GM19455 (cell line): ENCODE measurements around the gene CSHL1.

Experiments used
- ATAC-seq: cut with Tn5 transposase; IDR thresholded peaks from one replicate; pipeline ENCODE4 v1.9.1; 2021; ENCODE audit not compliant: unreplicated experiment

The CSHL1 gene

DNA sequence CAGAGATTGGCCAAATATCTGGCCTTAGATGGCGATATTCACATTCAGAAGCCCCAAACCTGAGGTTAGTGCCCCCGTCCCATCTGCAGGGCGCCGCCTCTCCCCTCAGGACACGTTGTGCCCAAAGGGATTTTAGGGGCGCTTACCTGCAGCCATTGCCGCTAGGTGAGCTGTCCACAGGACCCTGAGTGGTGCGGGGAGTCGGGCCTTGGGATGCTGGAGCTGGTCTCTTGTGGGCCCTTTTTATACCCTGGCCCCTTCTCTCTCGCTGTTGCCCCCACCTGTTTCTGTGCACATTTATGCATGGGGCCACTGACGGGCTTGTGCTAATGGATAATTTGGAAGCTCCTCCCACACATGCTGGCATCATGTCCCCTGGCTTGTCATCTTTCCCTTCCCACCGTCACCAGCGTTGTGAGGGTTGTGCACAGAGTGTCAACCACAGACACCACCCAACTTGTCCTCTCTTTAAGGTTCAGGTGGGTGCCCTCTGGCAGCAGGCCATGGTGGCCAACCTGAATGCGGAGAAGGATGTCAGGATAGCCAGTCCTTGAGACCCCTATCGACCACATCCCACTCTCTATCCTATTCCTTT, at the start of gene CSHL1:
Gene CSHL1, minus strand, starts transcription at position 218 of the 595 bp plus-strand sequence. Its CDS starts 62 bp downstream, at position 156.
- no peak for ATAC-seq

DNA sequence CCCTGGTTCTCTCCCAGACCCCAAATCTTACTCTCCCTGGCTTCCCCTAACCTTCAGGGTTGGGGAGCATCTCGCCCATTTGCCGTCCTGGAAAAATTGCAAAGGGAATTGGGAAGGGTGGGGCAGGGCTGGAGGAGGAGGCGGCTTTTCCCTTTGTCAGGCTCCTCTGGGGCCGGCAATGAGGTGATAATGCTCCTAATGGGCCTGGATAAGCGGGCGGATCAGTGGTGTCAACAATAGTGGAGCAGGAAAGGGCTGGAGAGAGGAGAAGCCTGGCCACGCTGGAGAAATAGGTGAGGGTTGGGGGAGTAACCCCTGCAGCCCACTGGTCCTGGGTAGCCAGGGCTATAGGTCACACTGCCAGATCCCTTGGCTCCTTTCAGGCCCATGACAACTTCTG, 49.4 kb upstream of the CSHL1 start:
- no peak for ATAC-seq

DNA sequence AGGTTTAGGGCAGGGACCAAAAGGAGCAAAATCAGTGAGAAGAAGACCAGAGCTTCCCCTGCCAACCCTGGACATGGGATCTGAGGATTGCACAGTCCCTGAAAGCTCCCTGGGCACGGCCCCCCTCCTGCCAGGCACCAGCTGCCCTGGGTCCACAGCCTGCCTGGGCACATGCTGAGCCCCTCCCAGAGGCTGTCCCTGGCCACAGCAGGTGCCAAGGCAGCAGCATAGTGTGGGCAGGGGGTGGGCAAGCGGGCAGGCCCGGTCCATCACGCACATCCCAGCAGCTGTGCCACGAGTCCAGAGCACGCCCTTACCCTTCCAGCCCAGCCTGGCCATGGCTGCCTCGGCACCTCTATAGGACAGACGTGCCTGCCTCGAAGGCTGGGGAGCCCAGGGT, 48.9 kb upstream of the CSHL1 start:
- no peak for ATAC-seq

DNA sequence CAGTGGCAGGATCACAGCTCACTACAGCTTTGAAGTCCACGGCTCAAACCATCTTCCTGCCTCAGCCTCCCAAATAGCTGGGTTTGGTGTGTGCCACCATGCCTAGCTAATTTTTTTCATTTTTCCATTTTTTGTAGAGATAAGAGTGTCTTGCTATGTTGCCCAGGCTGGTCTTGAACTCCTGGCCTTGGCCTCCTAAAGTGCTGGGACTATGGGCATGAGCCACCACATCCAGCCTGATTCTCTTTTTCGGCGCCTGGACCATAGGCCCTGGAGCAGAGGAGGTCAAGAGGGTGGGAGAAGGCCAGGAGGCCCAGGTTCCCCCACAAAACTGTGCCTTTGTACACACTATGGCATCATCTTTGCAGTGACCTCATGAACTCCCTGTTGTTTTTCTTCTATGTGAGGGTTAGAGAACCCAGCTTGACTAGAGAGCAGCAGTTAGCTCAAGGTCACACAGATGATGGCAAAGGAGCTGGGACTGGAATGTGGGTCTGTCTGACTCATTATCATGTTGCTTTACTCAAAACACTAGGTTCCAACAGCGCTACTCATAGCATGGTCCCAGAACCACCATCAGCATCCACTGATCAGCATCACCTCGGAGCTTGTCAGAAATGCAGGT, 45.4 kb upstream of the CSHL1 start:
- no peak for ATAC-seq

DNA sequence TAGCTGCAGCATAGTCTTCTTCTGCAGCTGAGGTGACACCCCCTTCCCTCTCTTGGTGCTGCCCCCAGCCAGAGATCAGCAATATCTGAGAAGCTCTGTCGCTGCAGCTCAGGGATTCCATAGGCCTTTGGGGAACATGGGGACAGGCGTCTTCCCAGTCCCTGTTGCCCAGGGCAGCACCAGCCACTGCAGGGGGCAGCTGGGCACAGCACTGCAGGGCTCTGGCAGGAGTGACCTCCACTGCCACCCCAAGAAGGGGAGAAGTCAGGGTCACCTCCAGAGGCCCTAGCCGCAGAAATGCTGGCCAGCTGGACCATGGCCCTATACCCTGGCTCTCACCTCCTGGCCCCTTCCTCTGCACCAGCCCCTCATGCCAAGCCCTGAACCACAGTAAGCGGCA, 44.7 kb upstream of the CSHL1 start:
- ATAC-seq, result no peak

DNA sequence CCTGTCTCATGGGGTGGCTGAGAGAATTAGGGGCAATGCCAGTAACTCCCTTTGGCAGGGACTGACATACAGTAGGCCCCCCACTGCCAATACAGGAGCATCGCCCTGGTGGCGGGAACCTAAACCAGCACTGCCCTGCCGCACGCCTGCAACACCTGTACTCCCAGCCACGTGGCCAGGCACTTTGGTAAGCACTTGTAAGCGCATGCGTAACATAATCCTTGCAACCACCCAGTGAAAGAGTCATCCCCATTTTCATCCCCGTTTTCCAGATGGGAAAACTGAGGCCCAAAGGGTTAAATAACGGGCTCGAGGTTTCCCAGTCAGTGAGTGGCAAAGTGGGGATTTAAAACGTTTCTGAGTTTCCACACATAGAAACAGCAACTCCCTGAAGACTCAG, 44.2 kb upstream of the CSHL1 start:
- no peak for ATAC-seq

DNA sequence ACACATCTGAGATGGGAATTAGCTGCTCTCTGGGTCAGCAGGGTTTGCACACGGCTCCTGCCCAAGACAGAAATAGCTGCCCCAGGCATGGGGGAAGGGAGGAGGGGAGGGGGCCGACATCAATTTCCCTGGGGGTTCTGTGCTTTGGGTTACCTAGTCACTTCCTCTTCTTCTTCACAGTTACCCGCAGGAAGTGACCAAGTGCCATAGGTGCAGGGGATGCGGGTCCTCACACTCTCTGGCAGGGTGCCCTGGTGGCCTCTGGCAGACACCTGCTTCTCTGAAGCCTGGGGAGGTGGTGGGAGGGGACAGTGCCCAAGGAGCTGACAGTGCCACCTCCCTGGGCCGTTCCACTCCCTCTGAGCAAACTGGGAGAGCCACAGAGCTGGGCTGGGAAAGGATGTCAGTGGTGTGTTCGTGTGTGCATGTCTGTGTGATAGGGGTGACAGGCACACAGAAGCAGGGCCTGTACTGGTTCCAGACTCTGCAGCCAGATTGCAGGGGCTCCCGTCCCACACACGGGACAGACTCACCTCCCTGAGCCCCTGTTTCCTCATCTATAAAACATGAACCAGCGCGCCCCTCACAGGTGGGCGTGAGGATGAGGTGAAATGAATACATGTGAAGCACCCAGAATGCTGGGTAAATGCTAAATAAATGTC, 43.5 kb upstream of the CSHL1 start:
- ATAC-seq, result no peak

DNA sequence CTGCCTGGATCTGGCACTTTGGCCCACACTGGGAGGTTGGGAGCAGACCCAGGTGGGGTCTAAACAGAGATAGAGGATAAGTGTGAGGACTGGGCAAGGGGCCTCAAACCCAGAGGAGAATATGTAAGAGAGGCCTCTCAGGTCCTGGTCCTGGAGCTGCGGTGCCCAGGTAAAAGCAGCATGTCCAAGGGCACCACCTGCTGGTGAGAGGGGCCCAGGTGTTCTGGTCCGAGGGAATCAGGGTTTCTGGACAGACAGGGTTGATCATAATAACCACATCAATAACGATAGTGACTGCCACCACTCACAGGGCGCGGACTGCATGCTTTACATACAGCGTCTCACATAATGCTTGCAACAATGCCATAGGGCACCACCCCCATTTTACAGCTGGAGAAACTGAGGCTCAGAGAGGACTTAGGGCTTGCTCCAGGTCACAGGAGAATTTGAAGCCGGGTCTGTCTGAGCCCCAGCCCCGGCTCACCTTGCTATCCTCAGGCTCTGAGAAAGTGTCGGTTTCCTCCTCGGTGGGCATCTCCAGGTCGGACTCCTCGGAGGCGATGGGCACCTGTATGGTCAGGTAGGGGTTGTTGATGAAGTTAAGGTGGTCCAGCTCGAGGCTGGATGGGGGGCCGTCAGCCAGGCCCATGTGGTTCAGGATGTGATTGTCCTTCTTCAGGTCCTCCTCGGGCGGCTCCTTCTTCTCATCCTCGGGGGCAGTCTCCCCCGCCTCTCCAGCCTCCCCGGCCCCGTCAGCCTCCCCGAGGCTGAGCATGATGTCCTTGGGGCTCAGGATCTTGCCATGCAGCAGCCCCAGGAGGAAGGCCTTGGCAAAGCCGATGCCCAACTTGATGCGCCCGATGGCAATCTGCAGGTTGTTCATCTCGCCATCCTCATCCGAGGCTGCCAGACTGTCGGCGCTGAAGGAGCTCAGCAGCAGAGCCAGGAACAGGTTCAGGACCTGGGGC, 40.2 kb upstream of the CSHL1 start:
- no peak for ATAC-seq

DNA sequence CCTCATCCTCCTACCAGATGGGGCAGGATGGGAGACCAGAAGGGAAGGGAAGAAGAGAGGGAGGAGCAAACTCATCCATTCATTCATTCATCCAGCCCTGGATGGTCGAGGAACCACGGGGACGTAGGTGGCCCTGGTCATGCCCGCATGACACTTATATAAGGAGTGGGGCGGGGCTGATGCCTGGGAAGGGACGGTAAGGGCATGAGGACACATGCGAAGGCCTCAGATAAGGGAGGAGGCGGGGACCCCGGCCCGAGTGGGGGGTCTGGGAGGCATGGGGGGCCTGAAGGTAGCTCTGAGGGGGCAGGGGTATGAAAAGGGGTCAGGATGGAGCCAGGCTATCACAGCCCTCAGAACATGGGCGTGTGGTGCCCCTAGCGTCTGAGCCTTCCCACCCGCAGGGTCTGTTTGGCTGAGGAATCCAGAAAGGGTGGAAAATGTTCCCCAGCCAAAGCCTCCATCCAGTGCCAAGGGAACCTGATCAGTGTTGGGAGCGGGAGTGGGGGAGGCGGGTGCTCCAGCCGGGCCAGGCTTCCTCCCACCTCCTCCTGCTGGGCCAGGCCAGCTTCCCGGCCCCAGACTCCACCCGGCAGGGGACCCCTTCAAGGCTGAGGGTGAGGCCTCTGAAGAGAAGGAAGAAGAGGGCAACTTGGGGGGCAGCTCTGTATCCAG, 38.7 kb upstream of the CSHL1 start:
- ATAC-seq, result no peak

DNA sequence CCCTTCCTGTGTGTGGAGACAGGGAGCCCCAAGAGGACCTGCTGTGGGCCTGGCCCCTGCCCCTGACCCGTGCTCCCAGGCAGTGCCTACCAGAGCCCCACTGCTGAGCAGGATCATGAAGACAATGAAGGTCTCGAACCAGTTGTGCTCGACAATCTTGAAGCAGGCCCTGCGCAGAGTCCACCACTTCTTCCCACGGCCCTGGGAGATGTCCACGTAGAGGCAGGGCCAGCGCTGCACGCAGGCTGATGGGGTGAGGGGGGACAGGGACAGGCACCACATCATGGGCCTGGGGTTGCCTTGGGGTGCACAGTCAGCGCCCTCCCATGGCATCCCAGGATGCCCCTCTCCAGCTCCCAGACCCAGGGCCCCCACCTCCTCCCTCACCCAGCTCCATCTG, 37.5 kb upstream of the CSHL1 start:
- ATAC-seq, result no peak

DNA sequence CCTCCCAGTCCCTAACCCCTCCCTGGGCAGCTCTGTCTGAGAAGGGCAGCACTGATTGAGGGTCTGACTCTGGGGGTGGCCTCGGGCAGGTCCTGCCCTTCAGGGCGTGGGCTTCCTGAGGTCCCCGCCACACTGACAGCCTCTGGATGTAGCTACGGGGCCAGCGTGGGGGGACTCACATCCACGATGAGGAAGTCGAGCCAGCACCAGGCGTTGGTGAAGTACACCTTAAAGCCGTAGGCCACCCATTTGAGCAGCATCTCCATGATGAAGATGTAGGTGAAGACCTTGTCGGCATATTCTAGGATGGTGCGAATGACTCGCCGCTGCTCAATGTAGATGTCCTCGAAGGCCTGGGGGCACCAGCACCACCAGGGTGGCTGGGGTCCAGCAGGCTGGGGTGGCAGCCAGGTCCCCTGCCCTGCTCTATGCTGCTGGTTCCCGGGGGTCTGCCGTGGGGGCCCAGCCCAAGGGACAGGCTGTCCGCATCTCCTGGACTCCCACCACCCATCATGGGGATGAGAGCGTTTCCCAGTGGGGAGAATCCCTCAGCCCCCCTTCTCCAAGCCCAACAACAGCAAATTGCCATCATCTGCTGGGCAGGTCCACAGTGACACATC, 36.8 kb upstream of the CSHL1 start:
- no peak for ATAC-seq

DNA sequence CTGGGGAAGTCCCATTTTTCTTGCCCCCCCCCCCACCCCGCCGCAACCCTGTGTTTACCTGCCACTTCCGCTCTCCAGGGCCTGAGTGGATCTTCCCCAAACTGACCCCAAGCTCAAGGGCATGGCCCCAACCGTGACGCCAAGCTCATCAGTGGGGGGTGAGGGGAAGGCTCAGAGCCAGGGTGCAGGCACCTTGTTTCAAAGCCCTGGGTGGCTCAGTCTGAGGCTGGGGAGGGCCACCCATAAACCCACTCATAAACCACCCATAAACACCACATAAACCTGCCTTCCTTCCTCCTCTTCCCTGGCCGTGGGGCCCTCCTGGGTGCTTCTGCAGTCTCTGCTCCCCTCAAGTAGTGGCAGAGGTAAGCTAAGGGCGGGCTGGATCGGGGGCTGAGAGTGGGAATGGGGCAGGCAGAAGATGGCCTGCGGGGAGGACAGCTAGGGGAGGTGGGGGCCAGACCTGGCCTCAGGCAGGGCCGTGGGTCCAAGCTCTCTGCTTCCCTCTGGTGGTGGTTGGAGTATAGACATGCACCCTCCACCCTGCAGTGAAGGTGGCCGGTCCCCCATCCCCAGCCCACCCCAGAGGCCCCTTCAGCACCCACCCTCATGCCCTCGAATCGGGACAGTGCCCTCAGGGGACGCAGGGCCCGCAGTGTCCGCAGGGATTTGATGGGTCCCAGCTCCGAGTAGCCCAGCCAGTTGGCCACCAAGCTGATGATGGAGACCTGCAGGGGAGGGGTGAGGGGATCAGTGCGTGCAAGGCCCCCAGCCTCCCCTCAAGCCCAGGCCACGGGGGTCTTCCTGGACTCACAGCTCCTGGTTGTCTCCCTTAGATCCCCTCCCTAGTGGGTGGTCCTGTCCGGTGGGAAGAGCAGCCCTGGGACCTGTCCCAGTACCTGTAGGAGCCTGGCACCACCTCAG, 35.6 kb upstream of the CSHL1 start:
- ATAC-seq, result peak; percentile 61

DNA sequence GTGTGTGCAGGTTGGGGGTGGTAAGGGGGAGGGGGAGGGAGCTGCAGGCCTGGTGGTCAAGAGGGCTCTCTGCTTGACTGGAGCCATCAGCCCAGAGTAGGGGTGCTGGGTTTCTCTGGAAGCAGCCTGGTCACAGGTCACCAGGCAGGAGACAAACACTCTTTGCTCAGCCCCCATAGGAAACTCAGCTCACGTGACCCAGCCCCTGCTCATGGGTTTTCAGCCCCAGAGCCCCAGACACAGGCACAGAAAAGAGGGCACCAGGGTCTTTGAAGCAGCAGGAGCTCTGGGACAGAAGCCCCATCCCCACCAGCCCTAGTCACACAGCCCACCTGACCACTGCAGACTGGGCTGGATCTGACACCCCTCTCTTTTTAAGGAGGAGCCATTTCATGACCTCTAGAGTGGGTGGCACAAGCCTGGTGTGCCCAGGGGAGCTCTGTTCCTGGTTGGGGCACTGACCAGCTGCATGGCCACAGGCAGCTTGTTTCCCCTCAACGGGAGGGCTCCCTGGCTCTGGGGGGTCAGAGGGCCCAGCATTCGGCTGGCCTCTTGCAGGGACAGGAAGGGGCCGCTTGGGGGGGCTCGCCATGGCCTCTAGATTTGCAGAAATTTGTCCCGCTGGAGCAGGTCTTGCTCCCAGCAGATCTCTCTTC, 34.9 kb upstream of the CSHL1 start:
- ATAC-seq, result no peak

DNA sequence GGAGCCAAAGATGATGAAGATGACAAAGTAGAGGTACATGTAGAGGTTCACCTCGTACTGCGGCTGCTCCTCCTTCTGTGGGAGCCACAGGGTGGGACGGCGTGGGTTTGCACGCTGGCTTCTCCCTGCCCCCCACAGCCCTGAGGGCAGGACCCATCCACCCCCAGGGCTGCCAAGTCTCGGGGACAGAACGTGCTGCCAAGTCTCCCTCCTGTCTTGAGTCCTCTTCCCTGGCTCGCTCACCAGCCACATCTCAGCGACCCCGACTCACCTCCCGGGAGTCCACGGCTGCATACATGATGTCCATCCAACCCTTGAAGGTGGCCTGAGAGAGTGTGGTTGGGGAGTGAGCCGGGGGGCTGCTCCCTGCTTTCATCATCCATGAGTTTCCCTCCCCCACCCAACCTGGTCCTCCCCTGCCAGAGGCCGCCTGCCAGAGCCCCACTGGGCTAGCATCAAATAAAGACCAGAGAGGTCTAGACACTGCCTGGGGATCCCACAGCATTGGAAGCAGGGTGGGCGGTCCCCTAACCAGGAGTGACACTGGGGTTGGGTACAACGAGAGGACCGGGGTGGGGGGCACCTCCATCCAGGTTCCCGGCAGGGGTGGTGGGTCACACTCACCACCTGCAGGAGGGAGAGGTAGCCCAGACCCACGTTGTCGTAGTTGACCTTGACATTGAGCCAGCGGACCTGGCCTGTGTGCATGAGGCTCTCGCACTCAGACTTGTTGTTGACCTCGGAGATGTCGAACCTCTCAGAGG, 33.9 kb upstream of the CSHL1 start:
- ATAC-seq, result no peak

DNA sequence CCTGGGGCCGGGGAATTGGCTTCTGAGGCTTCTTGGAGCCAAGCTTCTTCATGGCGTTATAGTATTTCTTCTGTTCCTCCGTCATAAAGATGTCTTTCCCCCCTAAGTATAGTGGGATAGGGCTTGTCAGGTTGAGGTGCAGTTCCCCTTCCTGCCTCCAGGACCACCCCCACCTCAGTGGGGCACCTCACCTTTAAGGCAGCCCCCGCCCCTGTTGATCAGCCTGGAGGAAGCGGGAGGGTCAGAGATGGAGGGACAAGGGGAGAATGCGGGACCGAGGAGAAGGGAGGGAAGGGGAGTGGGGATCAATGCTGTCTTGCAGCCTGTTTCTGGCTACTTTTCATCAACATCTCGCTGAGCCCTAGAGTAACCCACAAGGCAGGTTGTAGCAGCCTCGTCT, 32.7 kb upstream of the CSHL1 start:
- ATAC-seq, result no peak

DNA sequence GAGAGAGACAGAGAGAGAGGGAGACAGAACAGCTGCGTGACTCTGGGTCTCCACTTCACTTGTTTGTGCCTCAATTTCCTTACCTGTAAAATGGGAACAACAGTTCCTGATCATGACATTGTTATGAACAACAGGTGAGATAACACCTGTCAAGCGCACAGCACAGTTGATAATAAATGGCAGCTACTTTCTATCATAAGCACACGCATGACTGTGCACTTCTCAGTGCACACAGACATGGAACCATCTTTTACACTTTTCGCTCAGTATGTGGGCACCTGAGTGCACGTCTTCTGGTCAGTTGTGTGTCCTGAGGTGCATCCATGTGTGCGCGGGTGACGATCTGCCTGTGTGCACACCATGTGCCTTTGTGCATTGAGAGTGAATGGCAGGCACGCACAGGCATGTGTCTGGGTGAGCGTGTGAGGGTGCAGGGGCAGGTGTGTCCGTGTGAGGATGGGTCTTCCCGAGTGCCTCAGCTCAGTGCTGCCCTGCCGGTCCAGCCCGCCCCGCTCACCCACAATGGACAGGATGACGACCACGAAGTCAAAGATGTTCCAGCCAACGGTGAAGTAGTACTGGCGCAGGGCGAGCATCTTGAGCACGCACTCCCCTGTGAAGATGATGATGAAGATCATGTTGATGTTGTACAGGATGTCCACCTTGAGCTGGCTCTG, 31.4 kb upstream of the CSHL1 start:
- ATAC-seq, result no peak

DNA sequence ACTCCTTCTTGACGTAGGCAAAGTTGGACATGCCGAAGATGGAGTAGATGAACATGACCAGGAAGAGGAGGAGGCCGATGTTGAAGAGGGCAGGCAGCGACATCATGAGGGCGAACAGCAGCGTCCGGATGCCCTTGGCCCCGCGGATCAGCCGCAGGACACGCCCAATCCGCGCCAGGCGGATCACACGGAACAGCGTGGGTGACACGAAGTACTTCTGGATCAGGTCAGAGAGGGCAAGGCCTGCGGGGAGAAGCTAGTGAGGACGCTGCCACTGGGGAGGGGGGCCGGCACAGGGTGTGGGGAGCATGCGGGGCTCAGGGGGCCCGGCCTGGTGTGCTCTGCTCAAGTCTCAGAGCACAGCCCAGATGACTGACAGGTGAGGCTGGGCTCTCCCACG, 30.7 kb upstream of the CSHL1 start:
- no peak for ATAC-seq

DNA sequence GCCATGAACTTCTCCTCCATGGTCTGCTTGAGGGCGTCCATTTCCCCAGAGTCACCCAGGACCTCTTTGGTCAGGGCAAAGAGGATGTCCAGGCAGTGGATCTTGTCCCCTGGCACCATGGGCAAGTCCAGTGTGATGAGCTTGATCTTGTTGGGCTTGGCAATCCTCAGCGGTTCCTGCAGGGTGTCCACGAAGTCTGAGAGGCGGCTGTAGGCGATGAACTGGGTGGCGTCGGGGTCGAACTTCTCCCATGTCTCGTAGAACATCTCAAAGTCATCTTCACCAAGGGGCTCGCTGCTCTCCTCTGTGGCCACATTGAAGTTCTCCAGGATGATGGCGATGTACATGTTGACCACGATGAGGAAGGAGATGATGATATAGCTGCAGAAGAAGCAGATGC, 30.1 kb upstream of the CSHL1 start:
- no peak for ATAC-seq
